ELF-1 (cell line): ENCODE results near the gene VPS35L.
"Not testable (repeated sequence)": the region's sequence is repeated elsewhere in the genome, so short reads cannot be mapped to it uniquely, and the experiment has no call there.

ENCODE experiments used
- DNase-seq: peaks from one replicate; pipeline ENCODE4 v3.0.0-alpha.2; 2016; ENCODE audit warnings: low read depth, low spot score

The VPS35L gene

GRCh38 chr16:19654147-19654546, 98.6 kb downstream of the VPS35L start:
- DNase-seq: no peak

- no peak for DNase-seq
Observed at GRCh38 chr16:19655242-19655777, 99.8 kb downstream of the VPS35L start.

DNA sequence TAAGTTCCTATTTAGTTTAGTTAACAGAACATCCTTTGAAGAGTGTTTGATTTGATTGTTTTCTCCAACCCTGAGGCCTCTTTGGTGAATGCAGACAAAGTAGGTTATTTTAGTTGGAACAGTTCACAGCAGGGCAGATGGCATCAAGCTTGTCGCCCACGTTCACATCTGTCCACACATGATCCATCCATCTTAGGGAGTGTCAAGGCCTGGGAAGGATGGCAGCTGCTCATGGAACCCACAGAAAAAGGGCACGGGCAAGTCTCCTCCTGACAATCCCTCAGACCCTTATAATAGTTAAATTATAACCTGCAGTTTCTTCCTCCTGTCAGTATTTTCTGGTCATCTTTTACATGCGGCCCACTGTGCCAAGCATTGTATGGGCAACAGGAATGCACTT, 102.3 kb downstream of the VPS35L start:
- no peak for DNase-seq

DNA sequence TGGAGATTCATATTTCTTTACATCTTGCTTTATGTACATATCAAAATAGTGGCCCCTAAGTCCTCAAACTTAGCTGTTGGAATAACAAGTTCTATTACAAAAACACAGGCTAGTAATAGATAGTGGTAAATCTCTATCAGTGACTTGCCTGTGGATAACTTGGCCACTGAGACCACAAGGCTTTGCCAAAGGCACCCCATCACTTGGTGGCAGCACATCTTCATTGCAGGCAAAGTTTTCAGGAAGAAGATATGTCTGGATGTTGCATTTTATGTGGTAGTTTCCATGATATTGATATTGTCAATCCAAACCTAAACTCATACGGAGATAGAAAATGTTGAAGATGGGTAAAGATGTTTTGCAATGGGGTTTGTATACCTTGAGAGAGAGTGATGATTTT, 104.1 kb downstream of the VPS35L start:
- DNase-seq: no peak

- no peak for DNase-seq
Observed at GRCh38 chr16:19660432-19660831, 104.9 kb downstream of the VPS35L start.

- no peak for DNase-seq
Observed at GRCh38 chr16:19662351-19662750, 106.8 kb downstream of the VPS35L start.

GRCh38 chr16:19664166-19664565, 108.7 kb downstream of the VPS35L start:
- no peak for DNase-seq

DNA sequence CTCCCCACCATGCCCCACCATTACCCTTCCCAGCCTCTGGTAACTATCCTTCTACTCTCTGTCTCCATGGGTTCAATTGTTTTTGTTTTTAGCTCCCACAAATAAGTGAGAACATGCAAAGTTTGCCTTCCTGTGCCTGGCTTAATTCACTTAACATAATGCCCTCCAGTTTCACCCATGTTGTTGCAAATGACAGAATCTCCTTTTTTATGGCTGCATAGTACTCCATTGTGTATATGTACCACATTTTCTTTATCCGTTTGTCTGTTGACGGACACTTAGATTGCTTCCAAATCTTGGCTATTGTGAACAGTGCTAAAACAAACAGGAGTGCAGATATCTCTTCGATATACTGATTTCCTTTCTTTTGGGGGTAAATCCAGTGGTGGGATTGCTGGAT, 109.8 kb downstream of the VPS35L start:
- DNase-seq: not testable (repeated sequence)

- DNase-seq: no peak
Observed at GRCh38 chr16:19666477-19666876, 111.0 kb downstream of the VPS35L start.

- DNase-seq: no peak
Observed at GRCh38 chr16:19672378-19672777, 116.9 kb downstream of the VPS35L start.

GRCh38 chr16:19674485-19674884, 119.0 kb downstream of the VPS35L start:
- no peak for DNase-seq

- no peak for DNase-seq
Observed at GRCh38 chr16:19677402-19677801, 121.9 kb downstream of the VPS35L start.

DNA sequence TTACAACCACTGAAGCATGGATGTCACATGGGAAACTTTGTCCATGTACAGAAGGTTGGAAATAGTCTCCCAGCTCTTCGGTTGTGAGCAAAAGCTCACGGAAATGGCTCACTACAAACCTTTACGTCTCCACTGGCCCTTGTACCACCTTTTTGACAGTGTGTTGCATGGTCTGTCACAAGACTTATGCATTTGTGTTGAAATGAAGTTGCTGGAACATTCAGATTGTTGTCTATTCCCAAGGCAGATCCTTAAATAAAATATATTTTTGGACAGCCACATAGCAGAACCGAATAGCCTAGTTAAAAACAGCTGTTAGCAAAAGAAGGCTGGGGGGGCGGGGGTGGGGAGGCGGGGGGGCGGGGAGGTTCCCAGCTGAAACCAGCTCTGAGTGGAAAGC, 123.3 kb downstream of the VPS35L start:
- DNase-seq: no peak

DNA sequence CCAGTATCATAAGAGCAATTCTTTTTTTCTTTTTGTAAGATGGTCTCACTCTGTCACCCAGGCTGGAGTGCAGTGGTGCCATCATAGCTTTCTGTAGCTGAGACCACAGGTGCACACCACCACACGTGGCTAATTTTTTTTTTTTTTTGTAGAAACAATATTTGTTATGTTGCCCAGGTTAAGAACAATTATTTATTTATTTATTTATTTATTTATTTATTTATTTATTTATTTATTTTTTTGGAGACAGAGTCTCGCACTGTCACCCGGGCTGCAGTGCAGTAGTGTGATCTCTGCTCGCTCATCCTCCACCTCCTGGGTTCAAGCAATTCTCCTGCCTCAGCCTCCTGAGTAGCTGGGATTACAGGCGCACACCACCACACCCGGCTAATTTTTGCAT, 123.8 kb downstream of the VPS35L start:
- not testable (repeated sequence) for DNase-seq

- no peak for DNase-seq
Observed at GRCh38 chr16:19680881-19681340, 125.4 kb downstream of the VPS35L start.

DNA sequence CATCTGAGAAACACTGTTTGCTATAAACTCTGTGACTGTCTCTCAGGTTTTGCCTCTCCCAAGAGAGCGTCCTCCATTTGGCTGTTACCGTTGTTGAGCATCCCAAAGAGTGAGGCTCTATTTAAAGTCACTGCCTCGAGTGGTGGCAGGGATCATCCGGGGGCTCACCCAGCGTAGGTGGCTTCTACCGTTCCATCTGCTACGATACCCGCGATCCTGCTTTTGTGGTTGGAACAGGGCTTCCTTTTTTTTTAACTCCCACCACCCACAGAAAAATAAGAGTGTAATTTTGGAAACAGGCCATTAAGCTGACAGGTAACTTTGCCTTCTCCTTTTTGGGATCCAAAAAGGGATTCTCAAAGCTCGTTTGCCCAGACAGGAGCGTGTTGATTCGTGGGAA, 126.1 kb downstream of the VPS35L start:
- DNase-seq: no peak

DNA sequence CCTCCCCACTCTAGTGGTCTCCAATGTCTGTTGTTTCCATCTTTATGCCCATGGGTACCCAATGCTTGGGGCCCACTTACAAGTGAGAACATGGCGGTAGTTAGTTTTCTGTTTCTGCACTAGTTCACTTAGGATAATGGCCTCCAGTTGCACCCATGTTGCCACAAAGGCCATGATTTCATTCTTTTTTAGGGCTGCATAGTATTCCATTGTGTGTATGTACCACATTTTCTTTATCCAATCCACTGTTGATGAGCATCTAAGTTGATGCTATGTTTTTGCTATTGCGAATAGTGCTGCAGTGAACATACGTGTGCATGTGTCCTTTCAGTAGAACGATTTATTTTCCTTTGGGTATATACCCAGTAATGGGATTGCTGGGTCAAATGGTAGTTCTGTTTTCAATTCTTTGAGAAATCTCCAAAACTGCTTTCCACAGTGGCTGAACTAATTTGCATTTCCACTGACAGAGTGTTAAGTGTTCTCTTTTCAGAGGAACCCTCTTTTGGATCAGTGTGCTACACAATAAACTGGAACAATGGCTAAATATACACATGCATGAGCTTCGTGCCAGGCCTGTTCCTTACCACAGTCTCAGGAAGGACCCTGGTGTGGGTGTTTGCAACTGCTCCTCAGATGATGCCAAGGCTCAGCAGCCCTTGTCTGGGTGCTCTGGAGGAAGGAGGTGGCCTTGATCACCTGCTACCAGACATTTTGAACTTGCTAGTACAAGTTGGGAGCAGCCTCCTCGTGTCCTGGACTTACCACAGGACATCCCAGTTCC, 128.1 kb downstream of the VPS35L start:
- DNase-seq: no peak

GRCh38 chr16:19685176-19685575, 129.7 kb downstream of the VPS35L start:
- DNase-seq: no peak

DNA sequence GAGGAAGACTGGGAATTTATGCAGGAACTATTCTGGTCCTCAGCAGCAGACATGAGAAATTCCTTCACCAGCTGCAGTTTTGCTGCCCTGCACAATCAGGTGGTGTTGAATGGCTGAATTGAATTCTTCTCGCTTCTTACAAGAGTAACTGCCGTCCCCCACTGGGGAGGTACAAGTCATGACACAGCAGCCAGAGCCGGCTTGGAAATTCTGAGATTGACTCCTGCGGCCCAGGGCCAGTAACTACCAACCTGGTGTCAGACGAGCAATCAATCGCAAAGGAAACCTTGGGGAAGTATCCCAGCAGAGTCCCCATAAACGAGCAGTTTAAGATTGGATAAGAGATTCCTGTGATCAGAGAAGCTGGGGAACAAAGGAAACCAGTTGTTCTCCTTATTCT, 131.8 kb downstream of the VPS35L start:
- DNase-seq: peak; percentile 57

- DNase-seq: no peak
Observed at GRCh38 chr16:19688396-19689024, 133.0 kb downstream of the VPS35L start.

GRCh38 chr16:19689342-19689741, 133.8 kb downstream of the VPS35L start:
- DNase-seq: no peak

DNA sequence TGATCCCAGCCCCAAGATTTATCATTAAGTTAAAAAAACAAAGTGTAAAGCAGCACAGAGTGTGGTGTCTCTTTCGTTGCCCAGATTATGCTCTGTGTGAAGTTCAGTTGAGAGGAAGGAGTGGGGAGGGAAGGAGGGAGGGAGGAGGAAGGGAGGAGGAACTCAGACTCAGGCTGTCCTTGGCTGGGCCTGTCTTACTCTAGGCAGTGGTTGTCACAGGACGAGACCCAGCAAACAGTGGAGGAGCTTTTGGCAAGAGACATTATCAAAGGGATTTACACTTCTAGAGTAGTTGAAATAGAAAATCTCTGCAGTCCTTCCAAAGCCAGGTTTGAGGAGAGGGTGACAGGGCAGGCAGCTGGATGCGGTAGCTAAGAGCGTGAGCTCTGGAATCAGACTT, 134.7 kb downstream of the VPS35L start:
- DNase-seq: no peak

DNA sequence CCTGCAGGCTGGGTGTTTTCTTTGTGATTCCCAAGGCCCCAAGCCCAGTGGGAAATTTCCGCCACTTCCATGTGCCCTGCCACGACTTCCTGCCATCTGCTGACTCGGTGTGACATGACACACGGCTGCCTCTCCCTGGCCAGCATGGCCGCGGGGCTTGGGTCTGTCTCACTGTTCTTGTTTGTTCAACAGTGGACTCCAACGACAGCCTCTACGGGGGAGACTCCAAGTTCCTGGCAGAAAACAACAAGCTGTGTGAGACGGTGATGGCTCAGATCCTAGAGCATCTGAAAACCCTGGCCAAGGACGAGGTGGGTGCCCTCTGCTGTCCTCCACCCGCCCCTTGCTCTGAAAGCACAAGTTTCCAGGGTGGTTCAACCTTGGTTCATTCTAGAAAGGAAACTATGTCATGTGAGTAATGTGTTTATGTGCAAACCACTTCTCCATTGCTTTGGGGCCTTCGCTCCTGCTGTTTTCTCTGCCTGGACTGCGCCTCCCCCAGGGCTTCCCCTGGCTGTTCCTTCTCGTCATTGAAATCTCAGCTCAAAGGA, 135.7 kb downstream of the VPS35L start:
- DNase-seq: peak; percentile 30
